ENCODE data around the gene PLXNA2.

Gene PLXNA2

DNA sequence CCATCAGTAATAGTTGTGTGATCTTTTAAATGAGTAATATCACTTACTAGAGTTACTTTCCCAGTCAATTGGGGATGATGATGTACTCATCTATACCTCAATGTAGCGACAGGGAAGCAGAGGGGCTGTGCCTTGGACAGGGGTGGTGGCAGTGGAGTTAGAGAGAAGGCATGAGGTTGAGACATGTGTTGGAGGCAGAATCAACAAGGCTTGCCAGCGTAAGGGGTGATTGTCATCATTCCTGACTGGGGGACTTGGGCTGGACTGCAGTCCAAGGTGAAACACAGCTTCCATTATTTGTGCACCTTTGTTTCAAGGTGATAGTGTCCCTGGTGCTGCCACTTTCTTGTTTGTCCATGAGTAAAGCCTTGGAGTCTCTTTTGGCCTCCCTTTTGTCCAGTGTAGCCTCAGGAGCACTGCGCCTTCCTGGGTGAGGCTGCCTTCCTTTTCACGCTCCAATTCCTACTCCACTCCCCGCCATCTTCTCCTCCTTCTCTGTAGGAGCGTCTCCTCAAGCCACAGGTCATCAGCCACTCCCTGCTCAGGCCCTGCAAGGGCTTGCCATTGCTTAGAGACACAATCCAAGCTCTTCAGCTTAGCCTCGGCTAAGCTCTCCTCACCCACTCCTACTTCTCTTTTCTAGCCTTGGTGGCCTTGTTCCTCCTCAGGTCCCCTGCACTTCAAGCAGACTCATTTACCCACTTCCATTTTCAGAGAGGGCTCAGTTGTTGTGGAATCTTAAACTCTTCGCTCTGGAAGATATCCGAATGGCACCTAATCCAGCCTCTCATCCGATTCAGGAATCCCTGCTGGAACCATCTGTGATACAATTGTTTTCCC lies 255.6 kb downstream of the PLXNA2 start:
- DNase-seq: no peak

DNA sequence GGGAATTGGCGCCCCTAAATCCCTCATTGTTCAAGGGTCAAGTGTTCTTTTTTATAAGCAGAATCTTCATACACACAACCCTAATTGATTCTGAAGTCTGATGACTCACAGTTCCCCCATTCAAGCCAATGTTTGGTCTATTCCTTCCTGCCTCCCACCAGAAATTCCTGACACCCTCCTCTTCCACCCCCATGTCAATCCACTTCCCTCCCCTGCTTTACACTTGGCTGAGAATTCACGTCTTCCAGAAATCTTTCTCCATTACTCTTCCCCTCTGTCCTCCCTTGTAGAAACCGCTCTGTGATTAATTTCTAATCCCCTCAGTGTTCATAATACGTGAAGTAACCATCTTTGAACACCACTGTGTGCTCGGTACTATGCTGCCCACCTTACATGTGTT lies 257.0 kb downstream of the PLXNA2 start:
- no peak for DNase-seq

DNA sequence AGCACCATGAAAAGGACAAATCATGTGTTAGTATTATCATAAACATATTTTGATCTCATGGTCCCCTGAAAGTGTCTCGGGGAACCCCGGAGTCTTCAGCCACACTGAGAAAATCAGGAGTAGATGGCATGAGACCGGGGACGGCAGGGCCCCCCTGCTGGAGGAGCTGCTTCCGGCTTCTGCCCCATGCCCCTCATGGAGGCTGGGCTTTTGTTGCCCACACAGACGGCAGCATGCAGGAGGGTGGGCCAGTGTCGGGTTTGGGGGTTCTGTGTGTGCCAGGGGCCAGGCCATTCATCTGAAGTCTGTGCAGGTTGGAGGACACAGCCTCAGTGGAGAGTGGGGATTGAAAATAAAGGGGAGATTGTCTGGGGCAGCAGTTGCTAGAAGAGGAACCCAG lies 258.2 kb downstream of the PLXNA2 start:
- DNase-seq: no peak

DNA sequence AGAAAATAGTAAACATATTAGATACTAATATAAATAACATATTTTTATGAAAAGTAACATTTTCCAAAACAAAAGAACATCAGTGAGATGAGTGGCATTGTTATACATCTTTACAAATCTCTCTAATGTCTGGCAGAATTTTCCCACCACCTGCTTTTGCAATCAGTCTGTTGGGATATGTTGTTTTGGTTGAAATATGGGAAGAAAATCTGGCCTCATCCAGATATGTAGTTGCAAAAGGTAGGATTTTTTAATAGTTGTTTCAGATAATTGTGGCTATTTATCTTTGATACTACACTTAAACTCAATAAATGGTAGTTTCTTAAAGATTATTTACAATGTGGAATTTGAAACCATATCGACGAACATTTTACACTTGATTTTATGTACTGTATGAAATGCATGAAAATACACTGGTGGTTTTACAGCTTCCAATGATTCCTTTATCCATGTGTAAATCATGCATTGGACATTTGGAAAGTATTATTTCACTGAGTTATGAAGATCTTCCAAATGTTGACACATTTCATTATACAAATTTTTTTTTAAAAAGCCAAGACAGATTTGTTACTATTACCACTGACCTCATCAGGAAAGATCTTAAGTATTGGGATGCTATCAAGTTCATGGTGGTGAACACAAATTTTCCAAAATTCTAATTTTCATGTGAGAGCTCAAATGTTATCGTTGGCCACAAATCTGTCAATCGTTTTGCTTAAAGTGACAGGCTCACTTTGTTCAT lies 259.2 kb downstream of the PLXNA2 start:
- DNase-seq: no peak

DNA sequence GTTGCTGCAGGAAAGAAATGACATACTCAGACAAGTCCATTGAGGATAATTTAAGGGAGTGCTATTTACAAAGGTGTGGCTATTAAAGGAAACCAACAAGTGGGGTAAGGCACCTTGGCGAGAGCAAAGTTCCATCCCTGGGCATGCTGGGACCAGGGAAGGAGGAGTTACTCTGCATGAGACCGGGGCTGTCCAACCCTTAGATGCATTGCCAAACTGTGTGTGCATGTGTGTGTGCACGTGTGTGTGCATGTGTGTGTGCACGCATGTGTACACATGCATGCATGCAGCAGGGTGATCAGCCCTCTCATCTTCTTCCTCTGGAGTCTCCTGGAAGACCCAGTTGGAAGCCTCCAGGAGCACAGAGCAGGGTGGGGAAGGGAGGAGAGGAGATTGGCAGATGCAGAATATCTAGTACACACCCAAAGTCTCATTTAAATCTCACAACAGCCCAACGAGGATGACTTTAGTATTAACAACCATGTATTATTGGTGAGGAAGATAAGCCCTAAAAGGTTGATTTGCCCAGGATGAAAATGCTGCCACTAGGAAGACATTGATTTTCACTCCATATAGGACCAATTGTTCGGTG lies 261.0 kb downstream of the PLXNA2 start:
- no peak for DNase-seq

DNA sequence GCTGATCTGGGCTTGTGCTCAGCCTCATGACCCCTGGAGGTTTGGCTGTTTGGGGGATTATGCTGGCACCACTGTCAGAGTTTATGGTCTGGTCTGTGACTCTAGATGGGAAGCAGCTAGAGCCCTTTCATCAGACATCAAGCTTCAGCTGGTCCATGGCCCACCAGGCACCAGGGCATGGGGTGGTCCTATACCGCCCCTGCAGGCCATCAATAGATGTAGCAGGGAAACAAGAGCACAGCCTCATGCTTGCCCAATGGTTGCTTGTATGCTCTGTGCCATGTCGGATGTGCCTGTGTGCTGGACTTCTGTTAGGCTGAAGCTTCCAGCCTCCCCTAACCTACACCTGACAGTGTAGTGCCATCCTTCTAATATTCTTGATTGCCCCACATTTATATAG lies 262.2 kb downstream of the PLXNA2 start:
- no peak for DNase-seq

DNA sequence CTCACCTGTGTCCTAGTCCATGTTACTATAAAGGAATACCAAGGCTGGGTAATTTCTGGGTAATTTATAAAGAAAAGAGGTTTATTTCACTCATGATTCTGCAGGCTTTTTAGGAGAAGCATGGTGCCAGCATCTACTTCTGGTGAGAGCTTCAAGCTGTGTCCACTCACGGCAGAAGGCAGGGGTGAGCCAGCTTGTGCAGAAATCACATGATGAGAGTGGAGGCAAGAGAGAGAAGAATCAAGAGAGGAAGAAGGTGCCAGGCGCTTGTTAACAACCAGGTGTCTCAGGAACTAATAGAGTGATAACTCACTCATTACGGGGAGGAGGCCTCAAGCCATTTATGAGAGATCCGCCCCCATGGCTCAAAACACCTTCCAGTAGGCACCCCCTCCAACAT lies 265.7 kb downstream of the PLXNA2 start:
- DNase-seq: no peak

DNA sequence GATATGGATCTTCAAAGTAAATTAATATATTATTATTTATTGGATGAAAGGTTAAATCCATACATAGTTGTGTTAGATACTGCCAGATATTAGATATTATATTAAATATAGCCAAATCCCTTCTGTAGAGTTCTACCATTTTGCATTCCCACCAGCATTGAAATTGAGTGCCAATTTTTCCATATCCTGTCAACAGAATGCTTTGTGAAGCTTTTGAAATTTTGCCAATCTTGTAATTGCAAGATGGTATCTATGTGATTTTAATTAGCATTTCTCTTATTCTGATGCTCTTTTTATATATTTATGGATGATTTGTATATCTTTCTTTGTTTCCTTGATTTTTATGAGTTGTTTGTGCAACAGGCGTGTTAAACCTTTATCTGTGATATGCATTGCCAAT lies 266.3 kb downstream of the PLXNA2 start:
- no peak for DNase-seq

DNA sequence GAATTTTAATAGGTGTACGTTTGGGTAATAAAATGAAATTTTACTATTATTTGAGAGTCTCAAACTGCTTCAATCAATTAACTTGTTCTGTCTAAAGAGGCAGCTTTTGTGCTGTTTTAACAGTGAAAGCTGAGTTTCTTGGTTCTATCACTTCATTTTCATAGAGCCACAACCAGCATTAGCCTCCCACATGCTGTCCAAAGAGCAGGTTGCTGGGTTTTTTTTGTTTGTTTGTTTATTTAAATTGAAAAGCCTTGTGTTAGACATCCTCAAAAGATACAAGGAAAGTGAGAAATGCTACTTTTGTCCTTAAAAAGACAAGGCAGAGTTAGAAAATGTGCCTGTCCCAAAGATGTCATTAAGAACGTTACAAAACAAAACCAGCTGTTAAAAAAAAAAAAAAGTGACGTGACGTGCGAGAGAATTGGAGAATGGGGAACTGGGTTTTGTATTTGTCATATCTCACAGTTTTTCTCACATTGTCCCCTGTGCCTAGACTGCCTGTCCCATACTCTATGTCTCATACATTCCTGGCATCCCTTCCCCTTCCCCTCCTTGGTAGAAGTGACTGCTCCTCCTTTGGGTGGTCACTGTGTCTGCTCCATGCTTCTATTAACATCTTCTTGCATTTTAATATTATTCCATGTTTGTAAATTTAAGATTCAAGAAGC lies 270.2 kb downstream of the PLXNA2 start:
- DNase-seq: no peak

DNA sequence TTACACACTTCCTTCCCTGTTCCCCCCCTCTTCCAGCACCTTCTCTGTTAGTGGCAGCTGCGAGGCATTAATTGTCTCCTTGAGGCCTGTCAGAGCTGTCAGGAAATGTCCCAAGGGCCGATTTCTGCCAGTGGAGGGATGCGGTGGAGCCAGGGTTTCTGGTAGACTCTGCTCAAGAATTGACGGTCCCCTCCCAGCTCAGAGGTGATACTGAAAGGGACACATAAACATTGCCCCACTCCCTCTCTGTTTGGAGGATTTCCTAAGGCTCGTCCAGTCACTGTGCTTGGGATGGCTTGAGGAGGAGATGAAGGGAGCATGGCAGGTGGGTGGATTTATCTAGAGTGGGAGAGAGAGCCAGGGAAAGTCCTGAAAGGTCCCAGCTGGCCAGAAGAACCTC lies 271.8 kb downstream of the PLXNA2 start:
- DNase-seq: no peak
